Neural cell (in vitro differentiated cells): Measurements from ENCODE around the gene NDUFB8. TPM values are rescaled to one million over a fixed set of nuclear protein-coding genes. Genes with fewer than 3 reads are reported as not detected.
"Not testable (repeated sequence)": the region's sequence is repeated elsewhere in the genome, so short reads cannot be mapped to it uniquely, and the experiment has no call there.

Source experiments
- H2AFZ ChIP-seq: fragments of 200-600, 300-800 bp; sonication (generic), shearing (Covaris generic); 2 replicates; pipeline ENCODE4 v1.6.0; 2014; ENCODE audit warnings: low read depth, mild to moderate bottlenecking, antibody characterized with exemption, low read length, moderate library complexity
- H3F3A ChIP-seq: fragments of 200-600 bp; shearing (Covaris generic); 2 replicates; pipeline ENCODE4 v1.6.1; 2016; ENCODE audit warnings: mild to moderate bottlenecking, moderate library complexity, mixed read lengths, antibody characterized with exemption, low read length; ENCODE audit not compliant: insufficient read depth, poor library complexity, severe bottlenecking
- H3K27ac ChIP-seq: fragments of 200-600, 300-800 bp; sonication (generic), shearing (Covaris generic); 2 replicates; pipeline ENCODE4 v1.5.1; 2014; ENCODE audit warnings: mild to moderate bottlenecking, low read length, moderate library complexity
- H3K27me3 ChIP-seq: fragments of 300-800, 200-600 bp; sonication (generic), shearing (Covaris generic); 2 replicates; pipeline ENCODE4 v1.6.0; 2014; ENCODE audit warnings: mild to moderate bottlenecking, low read depth, low read length, moderate library complexity; ENCODE audit not compliant: insufficient read depth
- H3K36me3 ChIP-seq: fragments of 300-800, 200-600 bp; sonication (generic), shearing (Covaris generic); 2 replicates; pipeline ENCODE4 v1.5.1; 2014; ENCODE audit warnings: mild to moderate bottlenecking, antibody characterized with exemption, low read length, moderate library complexity; ENCODE audit not compliant: insufficient read depth
- H3K4me2 ChIP-seq: fragments of 300-800, 200-600 bp; sonication (generic), shearing (Covaris generic); 2 replicates; pipeline ENCODE4 v1.6.0; 2014; ENCODE audit warnings: mild to moderate bottlenecking, low read length
- H3K4me3 ChIP-seq: fragments of 300-800, 200-600 bp; sonication (generic), shearing (Covaris generic); 2 replicates; pipeline ENCODE4 v1.5.1; 2014; ENCODE audit warnings: mild to moderate bottlenecking, low read length, moderate library complexity
- H3K79me2 ChIP-seq: fragments of 200-600 bp; shearing (Covaris generic); replicated peaks from 2 replicates; pipeline ENCODE4 v1.6.0; 2014; ENCODE audit warnings: mild to moderate bottlenecking, low read length, moderate library complexity; ENCODE audit not compliant: insufficient read depth
- H3K9ac ChIP-seq: fragments of 300-800, 200-600 bp; sonication (generic), shearing (Covaris generic); 2 replicates; pipeline ENCODE4 v1.6.1; 2016; ENCODE audit warnings: mild to moderate bottlenecking, low read length, mixed read lengths
- H3K9me2 ChIP-seq: fragments of 200-600 bp; shearing (Covaris generic); 2 replicates; pipeline ENCODE4 v1.6.1; 2016; ENCODE audit warnings: mild to moderate bottlenecking, low read length, mixed read lengths; ENCODE audit not compliant: insufficient read depth
- H3K9me3 ChIP-seq: fragments of 200-600, 300-800 bp; sonication (generic), shearing (Covaris generic); 2 replicates; pipeline ENCODE4 v1.6.1; 2016; ENCODE audit warnings: mild to moderate bottlenecking, mixed run types, low read length, moderate library complexity, mixed read lengths
- H4K20me1 ChIP-seq: fragments of 200-600 bp; shearing (Covaris generic); 2 replicates; pipeline ENCODE4 v1.6.1; 2016; ENCODE audit warnings: mild to moderate bottlenecking, mixed run types; ENCODE audit not compliant: insufficient read depth
- CTCF ChIP-seq: fragments of 450-650 bp; IDR thresholded peaks from 2 replicates; pipeline ENCODE4 v1.5.1; 2014; ENCODE audit warnings: antibody characterized with exemption, mild to moderate bottlenecking, moderate library complexity; ENCODE audit not compliant: poor library complexity, severe bottlenecking
- EP300 ChIP-seq: fragments of 450-650 bp; conservative IDR thresholded peaks from 2 replicates; pipeline ENCODE4 v1.6.1; 2014; ENCODE audit warnings: antibody characterized with exemption, mild to moderate bottlenecking, moderate library complexity; ENCODE audit not compliant: poor library complexity, severe bottlenecking
- EZH2 ChIP-seq: fragments of 200-600, 300-800 bp; shearing (Covaris generic), sonication (generic); IDR thresholded peaks from 2 replicates; pipeline ENCODE4 v1.6.1; 2014; ENCODE audit warnings: antibody characterized with exemption, low read length, borderline replicate concordance, mild to moderate bottlenecking; ENCODE audit not compliant: insufficient read depth, poor library complexity, severe bottlenecking
- MXI1 ChIP-seq: fragments of 450-650 bp; conservative IDR thresholded peaks from 2 replicates; pipeline ENCODE4 v1.6.1; 2014; ENCODE audit warnings: antibody characterized with exemption, mild to moderate bottlenecking; ENCODE audit not compliant: poor library complexity, severe bottlenecking
- POLR2AphosphoS5 ChIP-seq: IDR thresholded peaks from 2 replicates; pipeline ENCODE4 v1.6.1; 2012
- RAD21 ChIP-seq: fragments of 450-650 bp; conservative IDR thresholded peaks from 2 replicates; pipeline ENCODE4 v1.6.1; 2014; ENCODE audit warnings: antibody characterized with exemption, mild to moderate bottlenecking, moderate library complexity
- REST ChIP-seq: IDR thresholded peaks from 2 replicates; pipeline ENCODE4 v1.6.1; 2012; ENCODE audit warnings: borderline replicate concordance
- SMC3 ChIP-seq: fragments of 450-650 bp; conservative IDR thresholded peaks from 2 replicates; pipeline ENCODE4 v1.6.1; 2014; ENCODE audit warnings: antibody characterized with exemption, mild to moderate bottlenecking, moderate library complexity; ENCODE audit not compliant: poor library complexity
- TAF1 ChIP-seq: IDR thresholded peaks from 2 replicates; pipeline ENCODE4 v1.6.1; 2012; ENCODE audit warnings: low read depth
- polyA plus RNA-seq: library from polyadenylated mRNA; depleted of rRNA; stranded (reverse); fragments of >200 nt; gene quantifications from 2 replicates; pipeline ENCODE4 v1.2.3, GENCODE V29; 2014

Gene NDUFB8
- polyA plus RNA-seq, 1 donor from 2014 or later = 407 TPM

- Histone ChIP-seq H3K9me3 (no peaks in the 10 kb centered on the region), H3K27ac (no peak overlapping the region), H2AFZ (no peak overlapping the region), H3K9ac (no peak overlapping the region), H4K20me1 (no peaks in the 10 kb centered on the region), H3K4me3 (no peak overlapping the region), H3F3A (no peaks in the 10 kb centered on the region), H3K9me2 (no peaks in the 10 kb centered on the region), H3K27me3 (peaks cover 10% of the 10 kb centered on the region), H3K79me2 (no peaks in the 10 kb centered on the region), H3K36me3 (no peaks in the 10 kb centered on the region), H3K4me2 (no peak overlapping the region)
- TF ChIP-seq EP300 = no peak
- TF ChIP-seq REST = no peak
- no peak for TF ChIP-seq MXI1
- TF ChIP-seq RAD21 = no peak
- no peak for TF ChIP-seq SMC3
- TF ChIP-seq CTCF = no peak
- TF ChIP-seq POLR2AphosphoS5 = no peak
- TF ChIP-seq EZH2 = no peak
- TF ChIP-seq TAF1 = no peak
Measured at GRCh38 chr10:100575585-100576281, 46.1 kb upstream of the NDUFB8 start.

- not testable (repeated sequence) for H3K4me3 ChIP-seq, H3K9me3 ChIP-seq, H3K27me3 ChIP-seq, H3F3A ChIP-seq, H3K36me3 ChIP-seq, H3K9me2 ChIP-seq, H3K9ac ChIP-seq, H3K4me2 ChIP-seq, H2AFZ ChIP-seq, H4K20me1 ChIP-seq, H3K79me2 ChIP-seq, H3K27ac ChIP-seq
Measured at GRCh38 chr10:100575146-100575545, 45.5 kb upstream of the NDUFB8 start.
